ENCODE measurements around the gene NOP9.
A peak's percentile ranks its signal among the peaks of the same experiment; 100 is the strongest.
"Not testable (repeated sequence)": the region's sequence is repeated elsewhere in the genome, so short reads cannot be mapped to it uniquely, and the experiment has no call there.

NOP9 gene

GRCh38 chr14:24353559-24354481 is 54.2 kb downstream of the NOP9 start:
- peak; percentile 63 for DNase-seq (ENCODE audit: low read depth)

- not testable (repeated sequence) for DNase-seq (ENCODE audit: low read depth)
These were observed 54.8 kb downstream of the NOP9 start for GRCh38 chr14:24354482-24354825.

GRCh38 chr14:24355009-24355408 is 55.4 kb downstream of the NOP9 start:
- DNase-seq (ENCODE audit: low read depth), result no peak

GRCh38 chr14:24356208-24356607 is 56.6 kb downstream of the NOP9 start:
- no peak for DNase-seq (ENCODE audit: low read depth)
